GM12874 (cell line): ENCODE data around the gene LGALS4.

ENCODE experiments used
- CTCF ChIP-seq: IDR thresholded peaks from 2 replicates; pipeline ENCODE4 v1.5.1; 2011; ENCODE audit warnings: low read depth, mild to moderate bottlenecking, control low read depth, low read length, moderate library complexity; ENCODE audit not compliant: insufficient read depth

Gene LGALS4

GRCh38 chr19:38773469-38774177 lies 39.1 kb downstream of the LGALS4 start, which contains the start of gene LGALS7:
LGALS7 (minus strand) TSS chr19:38773517; CDS start chr19:38773492, 25 bp downstream.
- no peak for TF ChIP-seq CTCF

- TF ChIP-seq CTCF, result peak; percentile 84
These were observed 43.0 kb downstream of the LGALS4 start for GRCh38 chr19:38769635-38770211.

- no peak for TF ChIP-seq CTCF
These were observed 46.3 kb downstream of the LGALS4 start for GRCh38 chr19:38766276-38767047.

- no peak for TF ChIP-seq CTCF
These were observed 47.5 kb downstream of the LGALS4 start for GRCh38 chr19:38765214-38765613.

- TF ChIP-seq CTCF, result no peak
These were observed 48.9 kb downstream of the LGALS4 start for GRCh38 chr19:38763795-38764220.

GRCh38 chr19:38759590-38760003 lies 53.1 kb downstream of the LGALS4 start:
- no peak for TF ChIP-seq CTCF
